GM18867 (cell line): ENCODE measurements around the gene ACTA1.
"Not testable (repeated sequence)": the region's sequence is repeated elsewhere in the genome, so short reads cannot be mapped to it uniquely, and the experiment has no call there.

Source experiments
- ATAC-seq: cut with Tn5 transposase; IDR thresholded peaks from one replicate; pipeline ENCODE4 v1.9.1; 2021; ENCODE audit warnings: mild to moderate bottlenecking, moderate library complexity; ENCODE audit not compliant: unreplicated experiment

Gene ACTA1

DNA sequence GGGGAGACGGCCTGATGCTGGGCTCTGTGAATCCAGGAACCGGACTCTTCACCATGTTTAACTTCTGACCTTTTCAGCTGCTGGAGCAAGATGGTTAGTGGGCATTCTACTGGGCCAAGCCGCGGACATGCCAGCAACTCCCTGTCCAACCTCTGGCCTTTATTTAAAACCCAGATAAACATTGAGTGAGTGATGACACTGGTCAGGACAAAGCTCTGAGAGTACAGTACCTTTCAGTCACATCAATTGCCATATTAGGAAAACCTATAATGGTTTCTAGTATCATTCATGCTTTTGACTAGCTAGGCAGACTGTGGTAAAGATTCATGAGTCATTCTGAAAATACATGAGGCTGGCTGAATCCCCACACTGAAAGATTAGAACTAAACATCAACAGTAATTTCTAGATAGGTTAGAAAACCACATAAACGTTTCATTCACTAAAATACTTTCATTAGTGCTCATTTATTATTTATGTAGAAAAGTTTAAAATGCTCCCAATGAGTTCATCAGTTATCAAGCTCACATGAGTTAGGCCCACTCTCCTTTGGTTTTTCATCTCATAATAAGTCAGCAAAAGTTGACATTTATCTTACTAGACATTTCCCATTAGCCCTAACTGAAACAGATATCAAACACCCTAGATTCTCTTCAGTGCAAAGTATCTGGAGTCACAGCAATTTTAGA, 7.1 kb upstream of the ACTA1 start:
- ATAC-seq = peak; percentile 97

DNA sequence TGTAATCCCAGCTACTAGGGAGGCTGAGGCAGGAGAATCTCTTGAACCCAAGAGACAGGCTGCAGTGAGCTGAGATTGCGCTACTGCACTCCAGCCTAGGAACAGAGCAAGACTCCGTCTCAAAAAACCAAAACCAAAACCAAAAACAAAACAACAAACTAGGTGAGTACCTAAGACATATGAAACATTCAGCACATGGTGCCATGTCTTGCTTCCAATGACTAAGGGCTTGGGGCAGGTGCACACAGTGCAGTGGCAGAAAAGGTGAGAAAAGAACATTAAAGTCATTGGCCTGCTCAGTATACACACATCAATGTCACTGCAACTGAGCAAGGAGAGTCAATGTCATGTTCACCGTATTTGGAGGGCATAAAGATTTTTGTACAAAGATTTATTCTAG, 4.1 kb upstream of the ACTA1 start:
- ATAC-seq = no peak

DNA sequence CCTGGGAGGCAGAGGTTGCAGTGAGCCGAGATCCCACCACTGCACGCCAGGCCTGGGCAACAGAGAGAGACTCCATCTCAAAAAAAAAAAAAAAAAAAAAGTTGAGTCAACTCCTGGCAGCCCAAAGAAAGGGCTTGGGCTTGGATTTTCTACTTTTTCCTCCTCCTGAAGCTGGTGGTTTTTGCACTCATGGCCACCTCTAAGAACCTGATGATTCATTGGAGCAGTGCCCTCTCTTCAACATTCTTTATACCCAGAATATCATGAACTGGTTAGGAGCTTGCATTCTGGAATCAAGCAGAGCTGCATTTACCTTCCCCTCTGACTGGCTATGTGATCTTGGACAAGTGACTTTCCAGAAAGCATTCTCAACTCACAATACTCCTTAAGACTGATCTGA, 3.5 kb upstream of the ACTA1 start:
- ATAC-seq = no peak

DNA sequence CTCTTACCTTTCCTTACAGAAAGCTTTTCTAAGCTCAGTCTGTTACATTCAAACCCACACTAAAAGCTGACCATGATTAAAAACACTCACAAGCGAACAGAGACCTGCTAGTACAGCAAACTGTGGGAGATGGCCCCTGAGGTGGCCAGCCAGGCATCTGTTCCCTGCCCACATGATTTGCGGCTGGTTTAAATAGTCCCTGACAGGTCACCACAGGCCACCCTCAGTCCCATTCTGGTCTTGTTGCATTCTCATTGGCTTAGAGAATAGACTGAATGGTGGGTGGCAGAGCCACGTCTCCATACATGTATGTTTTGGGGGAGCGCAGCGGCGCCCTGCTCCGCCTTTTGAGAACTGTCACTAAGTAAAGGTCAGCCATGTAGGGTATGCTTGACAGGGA, 2.3 kb upstream of the ACTA1 start:
- ATAC-seq = no peak

DNA sequence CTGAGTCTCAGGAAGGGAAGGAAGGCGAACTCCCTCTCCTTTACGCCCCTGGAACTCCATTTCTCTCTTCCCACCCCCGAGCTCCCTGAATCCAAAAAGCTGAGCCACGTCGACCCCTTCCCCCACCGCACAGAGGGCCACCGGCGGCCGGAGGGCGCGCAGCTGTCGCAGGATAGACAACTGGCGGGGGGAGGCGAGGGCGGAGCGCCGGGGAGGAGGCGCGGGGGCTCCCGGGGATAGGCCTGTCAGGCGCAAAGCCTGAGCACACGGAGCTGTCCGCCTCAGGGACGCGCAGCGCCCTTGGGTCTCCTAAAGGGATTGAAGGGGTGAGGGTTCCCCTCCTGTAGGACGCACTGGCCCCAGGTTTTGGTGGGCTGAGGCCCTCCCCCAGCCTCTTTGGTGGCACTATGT, 752 bp upstream of the ACTA1 start:
- no peak for ATAC-seq

DNA sequence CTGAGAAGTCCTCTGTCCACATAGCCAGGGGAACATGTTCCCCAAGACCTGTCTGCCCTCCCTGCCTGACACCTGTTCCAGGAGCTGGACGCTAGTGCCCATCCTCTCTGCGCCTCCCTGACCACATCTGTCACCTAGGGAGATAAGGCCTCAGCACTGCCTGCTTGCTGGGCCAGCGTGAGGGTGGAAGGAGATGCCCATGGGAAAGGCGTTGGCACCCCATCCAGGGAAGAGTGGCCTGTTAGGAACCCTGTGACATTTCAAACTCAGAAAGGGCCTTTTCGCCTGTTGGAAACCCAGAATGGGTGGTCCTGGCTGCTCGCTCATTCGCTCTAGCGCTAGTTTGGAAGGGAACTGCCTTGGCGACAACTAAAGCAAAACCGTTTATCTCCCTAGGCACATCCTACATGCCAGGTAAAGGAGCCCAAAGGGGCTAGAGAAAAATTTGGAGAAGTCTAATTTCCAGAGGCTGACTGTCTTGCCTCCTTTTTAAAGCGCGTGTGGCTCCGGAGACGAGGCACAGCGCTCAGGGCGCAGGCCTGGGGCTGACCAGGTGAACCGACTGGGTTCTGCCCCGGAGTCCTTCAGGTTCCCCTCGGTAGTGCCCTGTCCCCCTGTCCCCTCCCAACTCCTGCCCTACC, 410 bp downstream of the ACTA1 start:
- no peak for ATAC-seq

DNA sequence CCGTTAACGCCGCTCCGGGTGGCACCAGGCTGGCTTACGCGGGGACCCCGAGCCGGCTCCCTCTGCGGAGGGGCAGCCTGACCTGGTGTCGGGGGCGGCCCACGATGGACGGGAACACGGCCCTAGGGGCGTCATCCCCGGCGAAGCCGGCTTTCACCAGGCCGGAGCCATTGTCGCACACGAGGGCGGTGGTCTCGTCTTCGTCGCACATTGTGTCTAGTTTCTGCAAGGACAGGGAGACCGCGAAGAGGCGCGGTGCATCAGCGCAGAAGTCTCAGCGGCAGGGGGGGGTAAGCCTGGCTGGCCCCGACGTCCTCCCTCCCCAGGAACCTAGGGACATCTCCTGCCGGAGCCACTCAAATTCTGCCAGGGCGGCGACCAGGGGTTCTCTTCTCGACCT, 989 bp downstream of the ACTA1 start:
- ATAC-seq = no peak

DNA sequence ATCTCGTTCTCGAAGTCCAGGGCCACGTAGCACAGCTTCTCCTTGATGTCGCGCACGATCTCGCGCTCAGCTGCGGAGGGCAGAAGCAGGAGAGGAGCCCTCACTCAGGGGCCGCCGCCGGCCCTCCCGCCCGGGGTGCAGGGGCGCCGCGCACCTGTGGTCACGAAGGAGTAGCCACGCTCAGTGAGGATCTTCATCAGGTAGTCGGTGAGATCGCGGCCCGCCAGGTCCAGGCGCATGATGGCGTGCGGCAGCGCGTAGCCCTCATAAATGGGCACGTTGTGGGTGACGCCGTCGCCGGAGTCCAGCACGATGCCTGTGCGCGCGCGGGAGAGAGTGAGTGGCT, 1.8 kb downstream of the ACTA1 start:
- ATAC-seq = no peak

DNA sequence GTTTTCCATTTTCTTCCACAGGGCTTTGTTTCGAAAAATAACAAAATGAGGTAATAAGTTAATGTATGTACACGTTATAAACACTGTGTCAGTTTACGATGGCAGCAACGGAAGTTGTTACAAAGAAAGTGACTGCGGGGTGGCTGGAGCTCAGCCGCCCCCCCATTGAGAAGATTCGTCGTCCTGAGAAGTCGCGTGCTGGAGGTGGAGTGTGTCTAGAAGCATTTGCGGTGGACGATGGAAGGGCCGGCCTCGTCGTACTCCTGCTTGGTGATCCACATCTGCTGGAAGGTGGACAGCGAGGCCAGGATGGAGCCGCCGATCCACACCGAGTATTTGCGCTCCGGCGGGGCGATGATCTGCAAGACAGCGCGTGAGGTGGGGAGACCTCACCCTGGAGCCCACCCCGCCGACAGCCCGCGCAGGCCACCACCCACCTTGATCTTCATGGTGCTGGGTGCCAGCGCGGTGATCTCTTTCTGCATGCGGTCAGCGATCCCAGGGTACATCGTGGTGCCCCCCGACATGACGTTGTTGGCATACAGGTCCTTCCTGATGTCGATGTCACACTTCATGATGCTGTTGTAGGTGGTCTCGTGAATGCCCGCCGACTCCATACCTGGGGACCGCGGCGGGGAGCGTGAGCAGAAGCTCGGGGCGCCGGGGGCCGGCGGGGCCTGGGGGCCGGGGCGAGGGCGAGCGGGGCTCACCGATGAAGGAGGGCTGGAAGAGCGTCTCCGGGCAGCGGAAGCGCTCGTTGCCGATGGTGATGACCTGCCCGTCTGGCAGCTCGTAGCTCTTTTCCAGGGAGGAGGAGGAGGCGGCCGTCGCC, 2.4 kb downstream of the ACTA1 start:
- ATAC-seq = no peak

DNA sequence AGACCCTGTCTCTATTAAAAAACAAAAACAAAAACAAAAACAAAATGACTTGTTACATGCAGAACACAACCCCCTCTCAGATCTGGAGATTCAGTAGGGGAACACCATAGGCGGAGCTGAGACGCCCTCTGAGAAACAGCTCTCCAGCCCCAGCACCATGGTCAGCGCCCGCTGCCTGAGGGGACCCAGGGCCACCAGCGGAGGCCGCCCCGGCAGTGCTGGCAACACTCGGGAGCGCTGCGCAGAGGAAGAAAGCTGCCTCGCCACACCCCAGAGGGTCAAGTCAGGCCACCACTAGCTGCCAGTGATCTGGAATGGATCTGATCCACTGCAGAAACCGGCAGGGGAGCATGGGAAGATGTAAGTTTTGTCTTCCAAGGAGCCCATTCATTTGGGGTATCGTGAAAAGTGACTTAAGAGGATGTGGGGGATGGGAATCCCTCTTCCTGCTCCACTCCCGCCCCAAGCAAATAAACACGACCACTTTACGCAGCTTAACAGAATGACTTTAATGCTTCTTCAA, 3.1 kb downstream of the ACTA1 start:
- ATAC-seq = no peak

DNA sequence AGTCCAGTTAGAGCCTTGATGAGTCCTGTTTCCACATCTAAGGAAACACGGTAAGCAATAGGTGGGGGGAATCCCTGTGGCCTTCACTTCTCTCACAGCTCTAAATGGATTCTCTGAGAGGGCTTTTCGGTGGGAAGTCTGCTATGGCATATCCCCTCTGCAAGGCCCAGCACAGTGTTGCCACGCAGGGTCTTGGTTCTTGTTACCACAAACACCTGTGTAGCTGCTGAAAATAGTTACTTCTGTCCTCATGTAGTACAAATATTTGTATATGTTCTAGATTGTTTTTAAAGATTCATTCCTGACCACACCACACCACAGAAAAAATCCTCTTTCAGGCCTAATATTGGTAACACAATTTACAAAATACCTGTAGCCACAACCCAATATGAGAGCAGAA, 5.6 kb downstream of the ACTA1 start:
- ATAC-seq = no peak

DNA sequence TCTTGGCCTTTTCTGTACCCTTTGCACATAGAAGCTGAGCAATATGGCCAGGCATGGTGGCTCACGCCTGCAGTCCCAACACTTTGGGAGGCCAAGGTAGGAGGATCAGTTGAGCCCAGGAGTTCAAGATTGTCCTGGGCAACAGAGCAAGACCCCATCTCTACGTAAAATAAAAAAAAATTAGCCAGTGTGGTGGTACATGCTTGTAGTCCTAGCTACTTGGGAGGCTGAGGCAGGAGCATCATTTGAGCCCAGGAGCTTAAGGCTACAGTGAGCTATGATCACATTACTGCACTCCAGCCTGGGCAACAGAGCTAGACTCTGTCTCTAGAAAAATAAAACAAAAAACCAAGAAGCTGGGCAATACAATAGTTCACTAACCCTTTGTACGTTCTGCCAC, 6.3 kb downstream of the ACTA1 start:
- ATAC-seq = no peak

DNA sequence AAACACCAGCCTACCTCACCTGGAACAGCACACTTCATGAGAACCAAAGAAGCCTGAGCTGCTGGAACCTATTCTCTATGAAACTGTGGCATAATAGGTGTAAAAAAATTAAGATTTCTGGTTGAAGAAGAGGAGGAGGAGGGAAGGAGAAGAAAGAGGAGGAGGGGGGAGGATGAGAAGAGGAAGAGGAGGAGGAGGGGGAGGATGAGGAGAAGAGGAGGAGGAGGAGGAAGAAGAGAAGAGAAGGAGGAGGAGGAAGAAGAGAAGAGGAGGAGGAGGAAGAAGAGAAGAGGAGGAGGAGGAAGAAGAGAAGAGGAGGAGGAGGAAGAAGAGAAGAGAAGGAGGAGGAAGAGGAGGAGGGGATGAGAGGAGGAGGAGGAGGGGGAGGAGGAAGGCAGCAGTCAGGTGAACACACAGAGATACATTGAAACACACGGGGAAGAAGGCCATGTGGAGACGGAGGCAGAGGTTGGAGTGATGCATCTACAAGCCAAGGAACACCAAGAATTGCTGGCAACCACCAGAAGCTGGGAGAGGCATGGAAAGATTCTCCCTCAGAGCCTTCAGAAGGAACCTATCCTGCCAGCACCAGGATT, 8.2 kb downstream of the ACTA1 start:
- no peak for ATAC-seq

DNA sequence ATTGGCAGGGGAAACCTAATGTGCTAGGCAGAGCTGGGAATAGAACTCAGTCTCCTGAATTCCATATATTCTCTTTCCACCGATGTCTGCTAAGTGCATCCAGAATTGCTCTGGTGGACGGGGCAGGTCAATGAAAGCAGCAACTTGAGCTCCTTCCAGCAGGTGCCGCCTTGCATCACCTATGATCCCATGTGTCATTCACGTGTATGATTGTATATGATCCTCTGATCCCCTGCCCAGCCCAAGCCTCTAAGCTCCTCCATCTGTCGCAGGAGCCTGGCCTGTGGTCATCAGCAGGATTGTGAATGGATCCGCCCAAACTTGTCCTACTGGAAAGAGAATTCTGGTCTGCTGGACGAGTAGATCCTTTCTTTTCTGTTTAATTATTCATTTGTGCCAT, 13.1 kb downstream of the ACTA1 start:
- no peak for ATAC-seq

DNA sequence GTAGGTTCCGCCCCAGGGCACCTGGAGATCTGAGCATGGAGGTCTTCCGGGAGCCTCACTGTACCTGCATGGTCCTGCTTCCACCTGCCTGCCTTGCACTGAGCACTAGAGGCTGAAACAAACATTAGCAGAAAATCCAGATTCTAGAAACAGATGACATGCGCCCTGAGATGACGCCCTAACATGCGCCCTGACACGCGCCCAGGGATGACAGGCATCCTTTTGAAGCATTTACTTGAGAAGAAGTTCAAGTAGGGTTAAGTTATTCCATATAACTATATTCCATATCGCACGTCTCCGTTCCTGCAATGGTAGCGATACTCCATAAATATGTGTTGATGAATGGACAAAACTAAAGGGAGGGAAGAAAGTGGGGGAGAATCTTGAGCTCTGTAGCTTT, 13.7 kb downstream of the ACTA1 start:
- no peak for ATAC-seq

DNA sequence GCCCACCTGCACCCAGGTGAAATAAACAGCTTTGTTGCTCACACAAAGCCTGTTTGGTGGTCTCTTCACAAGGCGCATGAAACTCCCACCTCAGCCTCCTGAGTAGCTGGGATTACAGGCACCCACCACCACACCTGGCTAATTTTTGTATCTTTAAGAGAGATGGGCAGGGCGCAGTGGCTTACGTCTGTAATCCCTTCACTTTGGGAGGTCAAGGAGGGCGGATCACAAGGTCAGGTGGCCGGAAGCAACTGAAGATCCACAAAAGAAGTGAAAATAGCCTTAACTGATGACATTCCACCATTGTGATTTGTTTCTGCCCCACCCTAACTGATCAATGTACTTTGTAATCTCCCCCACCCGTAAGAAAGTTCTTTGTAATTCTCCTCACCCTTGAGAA, 15.3 kb downstream of the ACTA1 start:
- not testable (repeated sequence) for ATAC-seq

DNA sequence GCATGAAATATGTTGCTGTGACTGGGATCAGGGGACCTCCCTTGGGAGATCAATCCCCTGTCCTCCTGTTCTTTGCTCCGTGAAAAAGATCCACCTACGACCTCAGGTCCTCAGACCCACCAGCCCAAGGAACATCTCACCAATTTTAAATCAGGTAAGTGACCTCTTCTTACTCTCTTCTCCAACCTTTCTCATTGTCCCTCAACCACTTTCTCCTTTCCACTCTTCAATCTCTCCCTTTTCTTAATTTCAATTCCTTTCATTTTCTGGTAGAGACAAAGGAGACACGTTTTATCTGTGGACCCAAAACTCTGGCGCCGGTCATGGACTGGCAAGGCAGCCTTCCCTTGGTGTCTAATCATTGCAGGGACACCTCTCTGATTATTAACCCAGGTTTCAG, 21.1 kb downstream of the ACTA1 start:
- ATAC-seq = not testable (repeated sequence)

DNA sequence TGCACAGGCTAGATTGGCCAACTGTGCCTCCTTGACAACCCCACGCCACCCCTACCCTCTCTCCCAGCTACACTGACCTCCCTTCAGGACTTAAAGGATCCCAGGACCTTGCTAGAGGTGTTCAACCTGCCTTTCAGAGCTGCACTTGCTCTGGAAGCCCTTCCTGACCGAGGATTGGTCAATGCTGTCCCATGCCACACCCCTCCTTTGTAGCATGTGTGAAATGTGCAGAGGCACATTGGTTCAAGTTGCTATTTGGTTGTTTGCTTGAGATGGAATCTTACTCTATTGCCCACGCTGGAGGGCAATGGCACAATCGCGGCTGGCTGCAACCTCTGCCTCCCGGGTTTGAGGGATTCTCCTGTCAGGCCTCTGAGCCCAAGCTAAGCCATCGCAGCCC, 21.8 kb downstream of the ACTA1 start:
- ATAC-seq = no peak

DNA sequence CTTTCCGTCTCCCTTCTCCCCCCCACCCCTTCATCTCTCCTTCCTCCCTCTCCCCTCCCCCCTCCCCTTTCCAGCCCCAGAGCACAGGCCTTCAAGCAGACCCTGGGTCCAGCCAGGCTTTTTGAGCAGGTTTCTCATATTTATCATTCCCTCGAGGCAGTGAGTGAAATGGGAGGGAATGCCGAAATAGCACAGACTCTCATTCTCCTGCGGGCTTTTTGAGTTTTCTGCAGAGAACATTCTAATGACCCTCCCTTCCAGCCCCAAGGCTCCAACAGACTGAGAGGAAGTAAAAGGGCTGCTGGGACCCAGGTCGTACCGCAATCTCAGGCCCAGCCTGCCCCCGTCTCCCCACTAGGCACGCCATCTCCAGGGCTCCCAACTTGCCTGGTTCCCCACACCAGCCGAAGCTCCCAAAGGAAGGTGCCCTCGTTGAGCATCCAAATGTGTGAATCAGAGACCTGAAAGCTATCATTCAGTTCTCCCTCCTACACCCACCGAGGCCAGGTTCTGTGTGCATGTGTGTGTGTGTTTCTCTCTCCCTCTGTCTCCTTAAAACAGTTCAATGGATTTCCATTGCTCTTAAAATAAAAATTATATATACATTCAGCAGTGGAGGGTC, 22.3 kb downstream of the ACTA1 start:
- no peak for ATAC-seq

DNA sequence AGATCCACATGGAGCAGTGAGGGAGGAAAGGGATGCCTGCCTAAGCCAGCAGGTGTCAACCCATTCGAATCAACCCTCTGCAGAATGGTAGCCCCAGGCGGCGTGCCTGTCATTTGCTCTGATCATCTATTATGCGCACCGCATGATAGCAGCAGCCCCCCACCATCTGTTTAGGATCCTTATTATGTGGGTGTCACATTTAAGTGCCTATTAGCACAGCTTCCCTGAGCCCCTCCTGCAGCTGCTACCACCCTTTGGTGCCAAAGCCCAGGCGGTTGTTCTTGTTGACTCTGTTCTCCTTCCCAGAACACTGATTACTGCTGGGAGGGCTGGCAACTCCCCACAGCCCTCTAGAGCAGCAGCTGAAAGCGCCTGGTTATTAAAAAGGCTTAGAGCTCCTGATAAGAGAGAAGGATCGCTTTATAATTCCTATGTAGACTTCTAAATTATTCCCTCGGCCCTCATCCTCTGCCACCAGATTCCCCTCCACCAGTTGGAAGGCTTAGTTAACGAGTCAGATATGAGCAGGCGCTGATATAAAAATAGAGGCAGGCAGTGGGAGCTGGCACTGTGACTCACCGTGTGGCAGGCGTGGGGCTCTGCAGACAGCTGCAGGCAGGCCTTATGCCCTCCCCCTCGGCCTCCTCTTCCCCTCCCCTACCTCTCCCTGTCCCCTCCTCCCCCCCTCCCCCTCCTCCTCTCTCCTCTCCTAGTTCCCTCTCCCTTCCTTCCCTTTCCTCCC, 23.0 kb downstream of the ACTA1 start:
- ATAC-seq = no peak

DNA sequence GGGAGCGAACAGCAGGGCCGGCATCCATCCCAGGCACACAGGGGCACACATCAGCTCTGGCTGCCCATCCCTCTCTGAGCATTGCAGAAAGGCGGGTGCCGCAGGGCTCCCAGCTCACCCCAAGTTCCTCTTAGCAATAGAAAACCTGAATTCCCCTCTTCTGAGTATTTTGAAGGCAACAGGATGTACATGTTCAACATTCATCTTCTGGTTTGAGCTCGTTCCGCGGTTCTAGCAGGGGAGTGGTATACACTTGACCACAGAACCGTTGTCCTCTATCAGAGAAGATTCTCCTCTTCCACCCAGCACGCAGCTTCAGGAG, 23.6 kb downstream of the ACTA1 start:
- ATAC-seq = no peak
